ENCODE results near the gene KHDRBS1.
A peak's percentile ranks its signal among the peaks of the same experiment; 100 is the strongest.

Gene KHDRBS1

DNA sequence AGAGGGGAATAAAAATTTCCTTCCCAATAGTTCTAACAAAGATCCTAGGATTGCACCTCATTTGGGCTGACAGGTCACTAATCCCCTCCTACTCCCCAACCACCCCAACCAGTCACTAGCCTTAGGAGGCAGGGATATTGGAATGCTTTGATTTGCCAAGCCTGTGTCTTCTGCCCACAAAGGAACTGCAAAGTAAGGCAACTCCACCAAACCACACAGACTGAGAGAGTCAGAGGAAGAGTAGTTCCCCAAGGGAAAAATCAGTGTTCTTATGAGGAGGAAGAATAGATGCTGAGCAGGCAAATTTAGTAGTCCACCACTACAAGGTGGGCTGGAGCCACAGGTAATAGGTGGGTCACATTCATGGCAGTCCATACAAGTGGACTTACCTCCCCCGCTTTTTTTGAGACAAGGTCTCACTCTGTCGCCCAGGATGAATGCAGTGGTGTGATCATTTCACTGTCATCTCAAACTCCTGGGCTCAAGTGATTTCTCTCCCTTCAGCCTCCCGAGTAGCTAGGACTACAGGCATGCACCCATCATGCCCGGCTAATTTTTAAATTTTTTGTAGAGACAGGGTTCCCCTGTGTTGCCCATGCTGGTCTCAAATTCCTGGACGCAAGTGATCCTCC is 55.4 kb downstream of the KHDRBS1 start:
- TF ChIP-seq, protein P1, sequence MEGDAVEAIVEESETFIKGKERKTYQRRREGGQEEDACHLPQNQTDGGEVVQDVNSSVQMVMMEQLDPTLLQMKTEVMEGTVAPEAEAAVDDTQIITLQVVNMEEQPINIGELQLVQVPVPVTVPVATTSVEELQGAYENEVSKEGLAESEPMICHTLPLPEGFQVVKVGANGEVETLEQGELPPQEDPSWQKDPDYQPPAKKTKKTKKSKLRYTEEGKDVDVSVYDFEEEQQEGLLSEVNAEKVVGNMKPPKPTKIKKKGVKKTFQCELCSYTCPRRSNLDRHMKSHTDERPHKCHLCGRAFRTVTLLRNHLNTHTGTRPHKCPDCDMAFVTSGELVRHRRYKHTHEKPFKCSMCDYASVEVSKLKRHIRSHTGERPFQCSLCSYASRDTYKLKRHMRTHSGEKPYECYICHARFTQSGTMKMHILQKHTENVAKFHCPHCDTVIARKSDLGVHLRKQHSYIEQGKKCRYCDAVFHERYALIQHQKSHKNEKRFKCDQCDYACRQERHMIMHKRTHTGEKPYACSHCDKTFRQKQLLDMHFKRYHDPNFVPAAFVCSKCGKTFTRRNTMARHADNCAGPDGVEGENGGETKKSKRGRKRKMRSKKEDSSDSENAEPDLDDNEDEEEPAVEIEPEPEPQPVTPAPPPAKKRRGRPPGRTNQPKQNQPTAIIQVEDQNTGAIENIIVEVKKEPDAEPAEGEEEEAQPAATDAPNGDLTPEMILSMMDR (conservative IDR thresholded peaks at IDR 0.05; ENCODE audit: low read depth, low read length), result no peak
- Histone ChIP-seq H3K79me2 (ENCODE audit: insufficient read depth, low read depth) (no peaks in the 10 kb centered on the region), H3K27me3 (ENCODE audit: insufficient read depth, low read depth) (no peaks in the 10 kb centered on the region), H3K27ac (no peak overlapping the region), H3K4me2 (no peak overlapping the region), H2AFZ (ENCODE audit: low read depth) (no peak overlapping the region), H4K20me1 (ENCODE audit: insufficient read depth) (no peaks in the 10 kb centered on the region), H3K36me3 (ENCODE audit: insufficient read depth) (no peaks in the 10 kb centered on the region), H3K9ac (no peak overlapping the region), H3K4me3 (IDR thresholded peaks at IDR 0.05; ENCODE audit: insufficient read depth, low read depth, low read length) (no peak overlapping the region), H3K4me1 (ENCODE audit: low read depth, poor library complexity, severe bottlenecking) (peaks cover 23% of the 10 kb centered on the region)

DNA sequence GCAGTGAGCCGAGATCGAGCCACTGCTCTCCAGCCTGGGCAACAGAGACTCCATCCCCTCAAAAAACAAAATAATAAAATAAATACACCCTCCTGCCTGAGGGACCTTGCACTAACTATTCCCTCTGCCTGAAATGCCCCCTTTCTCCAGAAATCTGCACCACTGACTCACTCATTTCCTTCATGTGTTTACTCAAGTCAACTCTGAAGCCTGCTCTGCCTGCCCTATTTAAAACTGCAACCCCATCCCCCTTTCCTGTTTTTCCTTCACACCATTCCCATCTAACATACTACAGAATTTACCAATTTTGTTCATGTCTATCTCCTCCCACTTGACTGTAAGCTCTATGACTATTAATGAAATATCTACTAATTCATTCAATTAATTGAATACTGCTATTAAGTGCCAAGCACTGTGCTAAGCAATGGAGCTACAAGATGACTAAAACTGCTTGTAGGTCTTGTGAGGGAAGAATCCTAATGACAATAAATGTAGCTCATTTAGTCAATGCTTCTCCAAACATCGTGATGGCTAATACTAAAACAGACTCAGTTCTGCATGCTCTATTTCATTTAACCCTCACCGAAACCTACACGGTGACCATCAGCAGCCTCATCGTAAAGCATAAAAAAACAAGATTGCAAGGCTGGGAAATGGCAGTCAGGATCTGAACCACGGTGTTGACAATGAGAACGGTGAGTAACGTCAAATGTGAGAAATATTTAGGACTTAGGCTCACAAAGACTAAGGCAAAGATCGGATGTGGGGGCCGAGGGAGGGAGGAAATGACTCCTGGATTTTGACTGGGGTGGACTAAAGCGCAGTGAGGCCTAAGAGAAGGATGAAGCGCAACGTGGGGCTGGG is 58.3 kb downstream of the KHDRBS1 start:
- Histone ChIP-seq H3K79me2 (ENCODE audit: insufficient read depth, low read depth) (no peaks in the 10 kb centered on the region), H4K20me1 (ENCODE audit: insufficient read depth) (no peaks in the 10 kb centered on the region), H3K4me1 (ENCODE audit: low read depth, poor library complexity, severe bottlenecking) (peaks cover 20% of the 10 kb centered on the region), H3K4me3 (IDR thresholded peaks at IDR 0.05; ENCODE audit: insufficient read depth, low read depth, low read length) (peak overlapping the region; percentile 94), H3K4me2 (peak overlapping the region; percentile 86), H3K27me3 (ENCODE audit: insufficient read depth, low read depth) (no peaks in the 10 kb centered on the region), H3K36me3 (ENCODE audit: insufficient read depth) (no peaks in the 10 kb centered on the region; the same call in 1 of the 2 replicates), H3K9ac (peak overlapping the region; percentile 75; the same call in 1 of the 2 replicates), H3K27ac (peak overlapping the region; percentile 65; the same call in 1 of the 2 replicates), H2AFZ (ENCODE audit: low read depth) (peak overlapping the region; percentile 86)
- TF ChIP-seq, protein P1 (conservative IDR thresholded peaks at IDR 0.05; ENCODE audit: low read depth, low read length), result no peak

DNA sequence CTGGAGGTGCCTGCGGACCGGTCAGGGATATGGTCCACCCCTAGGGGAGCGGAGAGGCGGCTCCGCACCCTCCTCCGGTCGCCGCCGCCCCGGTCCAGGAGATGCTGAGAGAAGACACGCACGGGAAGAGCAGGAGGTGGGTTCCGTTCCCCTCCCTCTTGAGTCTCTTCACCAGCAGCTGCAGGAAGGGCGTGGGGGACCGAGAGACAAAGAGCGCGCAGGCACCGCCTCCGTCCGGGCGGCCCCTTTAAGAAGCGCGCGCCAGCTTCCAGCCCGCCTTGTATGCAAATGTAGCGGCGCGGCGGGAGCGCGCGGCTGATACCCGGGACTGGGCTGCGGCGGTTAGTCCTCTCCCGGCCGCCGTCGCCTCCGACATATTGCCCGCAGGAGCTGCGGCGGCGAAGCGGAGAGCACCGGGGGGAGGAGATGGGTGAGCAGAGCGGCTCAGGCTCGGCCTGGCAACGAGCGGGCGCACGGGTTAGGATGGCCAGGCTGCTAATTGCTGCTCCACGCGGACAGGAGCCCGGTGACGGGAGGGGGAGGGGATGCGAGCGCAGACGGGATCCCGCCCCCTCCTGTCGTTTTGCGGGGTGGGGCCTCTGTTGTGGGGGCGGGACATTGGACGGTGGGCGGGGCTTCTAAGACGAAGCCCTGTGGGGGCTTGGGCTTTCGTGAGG is 59.1 kb downstream of the KHDRBS1 start, which contains the start of gene TMEM39B:
TMEM39B (plus strand) TSS at position 318 of the 677 bp plus-strand sequence; CDS start at position 427, 109 bp downstream.
- no peaks in the 10 kb centered on the region for H4K20me1 ChIP-seq (ENCODE audit: insufficient read depth)
- H3K79me2 ChIP-seq (ENCODE audit: insufficient read depth, low read depth), result no peaks in the 10 kb centered on the region
- peaks cover 20% of the 10 kb centered on the region for H3K4me1 ChIP-seq (ENCODE audit: low read depth, poor library complexity, severe bottlenecking)
- H3K36me3 ChIP-seq (ENCODE audit: insufficient read depth), result no peaks in the 10 kb centered on the region; the same call in 1 of the 2 replicates
- TF ChIP-seq, protein P1 (conservative IDR thresholded peaks at IDR 0.05; ENCODE audit: low read depth, low read length), result no peak
- H3K27ac ChIP-seq, result peak within 1 kb of the TSS; percentile 65
- H3K4me2 ChIP-seq, result peak within 1 kb of the TSS; percentile 86
- H3K27me3 ChIP-seq (ENCODE audit: insufficient read depth, low read depth), result no peaks in the 10 kb centered on the region
- H3K9ac ChIP-seq, result peak within 1 kb of the TSS; percentile 75
- peak within 1 kb of the TSS; percentile 94 for H3K4me3 ChIP-seq (IDR thresholded peaks at IDR 0.05; ENCODE audit: insufficient read depth, low read depth, low read length)
- peak within 1 kb of the TSS; percentile 86 for H2AFZ ChIP-seq (ENCODE audit: low read depth)
